Measurements from ENCODE around the gene CDH13. TPM values are rescaled to one million over a fixed set of nuclear protein-coding genes. Genes with fewer than 3 reads are reported as not detected.

Gene CDH13
- total and polyA plus RNA-seq, 2 experiments from 2014 or later, result 1.6 to 4.4 TPM

DNA sequence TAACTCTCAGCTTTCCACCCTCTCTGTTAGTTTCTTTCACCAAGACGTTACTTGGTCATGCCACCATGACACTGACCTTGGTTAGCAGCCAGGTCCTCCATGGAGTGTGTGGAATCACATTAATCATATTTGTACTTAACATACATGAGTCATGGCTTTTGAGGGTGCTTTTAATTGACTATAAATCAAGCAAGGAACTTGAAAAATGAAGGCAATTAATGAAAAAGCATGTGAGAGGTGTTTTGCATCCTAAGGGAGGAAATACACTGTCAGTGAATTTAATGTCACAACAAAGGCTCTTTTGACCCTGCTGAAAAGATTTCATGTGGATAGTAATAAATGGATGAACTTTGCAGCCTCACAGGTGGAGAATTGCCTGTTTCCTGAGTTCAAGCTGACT lies 240.7 kb downstream of the CDH13 start:
- no peaks in the 10 kb centered on the region for H3K79me2 ChIP-seq (replicated peaks; ENCODE audit: insufficient read depth)
- H3K9me2 ChIP-seq (ENCODE audit: insufficient read depth), result peaks cover 2% of the 10 kb centered on the region; the same call in 1 of the 2 replicates
- Mint-ChIP-seq H3K36me3 (ENCODE audit: low read depth) (peaks cover 27% of the 10 kb centered on the region), H3K4me1 (no peaks in the 10 kb centered on the region), H3K4me3 (no peak overlapping the region), H3K27me3 (ENCODE audit: insufficient read depth, low read depth, poor library complexity) (peaks cover 2% of the 10 kb centered on the region), H3K27ac (no peak overlapping the region), H3K9me3 (peaks cover 35% of the 10 kb centered on the region)
- H3K27ac ChIP-seq (ENCODE audit: low read depth), result no peak overlapping the region
- no peaks in the 10 kb centered on the region for H3K4me1 ChIP-seq (ENCODE audit: insufficient read depth)
- H3F3A ChIP-seq (replicated peaks; ENCODE audit: low read depth), result no peaks in the 10 kb centered on the region
- H2AFZ ChIP-seq, result no peak overlapping the region
- no peak for DNase-seq (ENCODE audit: low spot score)
- TF ChIP-seq EZH2 (IDR thresholded peaks at IDR 0.05; ENCODE audit: low read depth, unreplicated experiment) (no peak), NANOG (IDR thresholded peaks at IDR 0.05; ENCODE audit: borderline replicate concordance) (no peak), STAT1 (IDR thresholded peaks at IDR 0.05; ENCODE audit: unreplicated experiment) (no peak), ZNF114 (CRISPR knock-in tag; IDR thresholded peaks at IDR 0.05) (no peak), POLR2AphosphoS5 (IDR thresholded peaks at IDR 0.05; ENCODE audit: low read depth) (no peak), JUNB (IDR thresholded peaks at IDR 0.05; ENCODE audit: unreplicated experiment) (no peak), CREB1 (CRISPR knock-in tag; IDR thresholded peaks at IDR 0.05; ENCODE audit: low read depth) (no peak), EZH2phosphoT487 (IDR thresholded peaks at IDR 0.05; ENCODE audit: unreplicated experiment) (no peak), ZNF331 (CRISPR knock-in tag; IDR thresholded peaks at IDR 0.05; ENCODE audit: low read depth) (no peak)
- TF ChIP-seq, protein P1, sequence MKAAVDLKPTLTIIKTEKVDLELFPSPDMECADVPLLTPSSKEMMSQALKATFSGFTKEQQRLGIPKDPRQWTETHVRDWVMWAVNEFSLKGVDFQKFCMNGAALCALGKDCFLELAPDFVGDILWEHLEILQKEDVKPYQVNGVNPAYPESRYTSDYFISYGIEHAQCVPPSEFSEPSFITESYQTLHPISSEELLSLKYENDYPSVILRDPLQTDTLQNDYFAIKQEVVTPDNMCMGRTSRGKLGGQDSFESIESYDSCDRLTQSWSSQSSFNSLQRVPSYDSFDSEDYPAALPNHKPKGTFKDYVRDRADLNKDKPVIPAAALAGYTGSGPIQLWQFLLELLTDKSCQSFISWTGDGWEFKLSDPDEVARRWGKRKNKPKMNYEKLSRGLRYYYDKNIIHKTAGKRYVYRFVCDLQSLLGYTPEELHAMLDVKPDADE (IDR thresholded peaks at IDR 0.05), result no peak
- TF ChIP-seq, protein P2, sequence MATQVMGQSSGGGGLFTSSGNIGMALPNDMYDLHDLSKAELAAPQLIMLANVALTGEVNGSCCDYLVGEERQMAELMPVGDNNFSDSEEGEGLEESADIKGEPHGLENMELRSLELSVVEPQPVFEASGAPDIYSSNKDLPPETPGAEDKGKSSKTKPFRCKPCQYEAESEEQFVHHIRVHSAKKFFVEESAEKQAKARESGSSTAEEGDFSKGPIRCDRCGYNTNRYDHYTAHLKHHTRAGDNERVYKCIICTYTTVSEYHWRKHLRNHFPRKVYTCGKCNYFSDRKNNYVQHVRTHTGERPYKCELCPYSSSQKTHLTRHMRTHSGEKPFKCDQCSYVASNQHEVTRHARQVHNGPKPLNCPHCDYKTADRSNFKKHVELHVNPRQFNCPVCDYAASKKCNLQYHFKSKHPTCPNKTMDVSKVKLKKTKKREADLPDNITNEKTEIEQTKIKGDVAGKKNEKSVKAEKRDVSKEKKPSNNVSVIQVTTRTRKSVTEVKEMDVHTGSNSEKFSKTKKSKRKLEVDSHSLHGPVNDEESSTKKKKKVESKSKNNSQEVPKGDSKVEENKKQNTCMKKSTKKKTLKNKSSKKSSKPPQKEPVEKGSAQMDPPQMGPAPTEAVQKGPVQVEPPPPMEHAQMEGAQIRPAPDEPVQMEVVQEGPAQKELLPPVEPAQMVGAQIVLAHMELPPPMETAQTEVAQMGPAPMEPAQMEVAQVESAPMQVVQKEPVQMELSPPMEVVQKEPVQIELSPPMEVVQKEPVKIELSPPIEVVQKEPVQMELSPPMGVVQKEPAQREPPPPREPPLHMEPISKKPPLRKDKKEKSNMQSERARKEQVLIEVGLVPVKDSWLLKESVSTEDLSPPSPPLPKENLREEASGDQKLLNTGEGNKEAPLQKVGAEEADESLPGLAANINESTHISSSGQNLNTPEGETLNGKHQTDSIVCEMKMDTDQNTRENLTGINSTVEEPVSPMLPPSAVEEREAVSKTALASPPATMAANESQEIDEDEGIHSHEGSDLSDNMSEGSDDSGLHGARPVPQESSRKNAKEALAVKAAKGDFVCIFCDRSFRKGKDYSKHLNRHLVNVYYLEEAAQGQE (IDR thresholded peaks at IDR 0.05; ENCODE audit: unreplicated experiment), result no peak
- TF ChIP-seq, protein P3, sequence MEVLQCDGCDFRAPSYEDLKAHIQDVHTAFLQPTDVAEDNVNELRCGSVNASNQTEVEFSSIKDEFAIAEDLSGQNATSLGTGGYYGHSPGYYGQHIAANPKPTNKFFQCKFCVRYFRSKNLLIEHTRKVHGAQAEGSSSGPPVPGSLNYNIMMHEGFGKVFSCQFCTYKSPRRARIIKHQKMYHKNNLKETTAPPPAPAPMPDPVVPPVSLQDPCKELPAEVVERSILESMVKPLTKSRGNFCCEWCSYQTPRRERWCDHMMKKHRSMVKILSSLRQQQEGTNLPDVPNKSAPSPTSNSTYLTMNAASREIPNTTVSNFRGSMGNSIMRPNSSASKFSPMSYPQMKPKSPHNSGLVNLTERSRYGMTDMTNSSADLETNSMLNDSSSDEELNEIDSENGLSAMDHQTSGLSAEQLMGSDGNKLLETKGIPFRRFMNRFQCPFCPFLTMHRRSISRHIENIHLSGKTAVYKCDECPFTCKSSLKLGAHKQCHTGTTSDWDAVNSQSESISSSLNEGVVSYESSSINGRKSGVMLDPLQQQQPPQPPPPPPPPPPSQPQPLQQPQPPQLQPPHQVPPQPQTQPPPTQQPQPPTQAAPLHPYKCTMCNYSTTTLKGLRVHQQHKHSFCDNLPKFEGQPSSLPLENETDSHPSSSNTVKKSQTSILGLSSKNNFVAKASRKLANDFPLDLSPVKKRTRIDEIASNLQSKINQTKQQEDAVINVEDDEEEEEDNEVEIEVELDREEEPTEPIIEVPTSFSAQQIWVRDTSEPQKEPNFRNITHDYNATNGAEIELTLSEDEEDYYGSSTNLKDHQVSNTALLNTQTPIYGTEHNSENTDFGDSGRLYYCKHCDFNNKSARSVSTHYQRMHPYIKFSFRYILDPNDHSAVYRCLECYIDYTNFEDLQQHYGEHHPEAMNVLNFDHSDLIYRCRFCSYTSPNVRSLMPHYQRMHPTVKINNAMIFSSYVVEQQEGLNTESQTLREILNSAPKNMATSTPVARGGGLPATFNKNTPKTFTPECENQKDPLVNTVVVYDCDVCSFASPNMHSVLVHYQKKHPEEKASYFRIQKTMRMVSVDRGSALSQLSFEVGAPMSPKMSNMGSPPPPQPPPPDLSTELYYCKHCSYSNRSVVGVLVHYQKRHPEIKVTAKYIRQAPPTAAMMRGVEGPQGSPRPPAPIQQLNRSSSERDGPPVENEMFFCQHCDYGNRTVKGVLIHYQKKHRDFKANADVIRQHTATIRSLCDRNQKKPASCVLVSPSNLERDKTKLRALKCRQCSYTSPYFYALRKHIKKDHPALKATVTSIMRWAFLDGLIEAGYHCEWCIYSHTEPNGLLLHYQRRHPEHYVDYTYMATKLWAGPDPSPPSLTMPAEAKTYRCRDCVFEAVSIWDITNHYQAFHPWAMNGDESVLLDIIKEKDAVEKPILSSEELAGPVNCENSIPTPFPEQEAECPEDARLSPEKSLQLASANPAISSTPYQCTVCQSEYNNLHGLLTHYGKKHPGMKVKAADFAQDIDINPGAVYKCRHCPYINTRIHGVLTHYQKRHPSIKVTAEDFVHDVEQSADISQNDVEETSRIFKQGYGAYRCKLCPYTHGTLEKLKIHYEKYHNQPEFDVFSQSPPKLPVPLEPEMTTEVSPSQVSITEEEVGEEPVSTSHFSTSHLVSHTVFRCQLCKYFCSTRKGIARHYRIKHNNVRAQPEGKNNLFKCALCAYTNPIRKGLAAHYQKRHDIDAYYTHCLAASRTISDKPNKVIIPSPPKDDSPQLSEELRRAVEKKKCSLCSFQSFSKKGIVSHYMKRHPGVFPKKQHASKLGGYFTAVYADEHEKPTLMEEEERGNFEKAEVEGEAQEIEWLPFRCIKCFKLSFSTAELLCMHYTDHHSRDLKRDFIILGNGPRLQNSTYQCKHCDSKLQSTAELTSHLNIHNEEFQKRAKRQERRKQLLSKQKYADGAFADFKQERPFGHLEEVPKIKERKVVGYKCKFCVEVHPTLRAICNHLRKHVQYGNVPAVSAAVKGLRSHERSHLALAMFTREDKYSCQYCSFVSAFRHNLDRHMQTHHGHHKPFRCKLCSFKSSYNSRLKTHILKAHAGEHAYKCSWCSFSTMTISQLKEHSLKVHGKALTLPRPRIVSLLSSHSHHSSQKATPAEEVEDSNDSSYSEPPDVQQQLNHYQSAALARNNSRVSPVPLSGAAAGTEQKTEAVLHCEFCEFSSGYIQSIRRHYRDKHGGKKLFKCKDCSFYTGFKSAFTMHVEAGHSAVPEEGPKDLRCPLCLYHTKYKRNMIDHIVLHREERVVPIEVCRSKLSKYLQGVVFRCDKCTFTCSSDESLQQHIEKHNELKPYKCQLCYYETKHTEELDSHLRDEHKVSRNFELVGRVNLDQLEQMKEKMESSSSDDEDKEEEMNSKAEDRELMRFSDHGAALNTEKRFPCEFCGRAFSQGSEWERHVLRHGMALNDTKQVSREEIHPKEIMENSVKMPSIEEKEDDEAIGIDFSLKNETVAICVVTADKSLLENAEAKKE (CRISPR knock-in tag; IDR thresholded peaks at IDR 0.05), result no peak
- TF ChIP-seq, protein P4, sequence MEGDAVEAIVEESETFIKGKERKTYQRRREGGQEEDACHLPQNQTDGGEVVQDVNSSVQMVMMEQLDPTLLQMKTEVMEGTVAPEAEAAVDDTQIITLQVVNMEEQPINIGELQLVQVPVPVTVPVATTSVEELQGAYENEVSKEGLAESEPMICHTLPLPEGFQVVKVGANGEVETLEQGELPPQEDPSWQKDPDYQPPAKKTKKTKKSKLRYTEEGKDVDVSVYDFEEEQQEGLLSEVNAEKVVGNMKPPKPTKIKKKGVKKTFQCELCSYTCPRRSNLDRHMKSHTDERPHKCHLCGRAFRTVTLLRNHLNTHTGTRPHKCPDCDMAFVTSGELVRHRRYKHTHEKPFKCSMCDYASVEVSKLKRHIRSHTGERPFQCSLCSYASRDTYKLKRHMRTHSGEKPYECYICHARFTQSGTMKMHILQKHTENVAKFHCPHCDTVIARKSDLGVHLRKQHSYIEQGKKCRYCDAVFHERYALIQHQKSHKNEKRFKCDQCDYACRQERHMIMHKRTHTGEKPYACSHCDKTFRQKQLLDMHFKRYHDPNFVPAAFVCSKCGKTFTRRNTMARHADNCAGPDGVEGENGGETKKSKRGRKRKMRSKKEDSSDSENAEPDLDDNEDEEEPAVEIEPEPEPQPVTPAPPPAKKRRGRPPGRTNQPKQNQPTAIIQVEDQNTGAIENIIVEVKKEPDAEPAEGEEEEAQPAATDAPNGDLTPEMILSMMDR (conservative IDR thresholded peaks at IDR 0.05; ENCODE audit: low read depth in 2 of 2), result no peak
- H3K4me3 ChIP-seq, result no peak overlapping the region
- peaks cover 5% of the 10 kb centered on the region; the same call in 1 of the 2 replicates for H3K36me3 ChIP-seq (ENCODE audit: insufficient read depth)
- no peak overlapping the region for H3K4me2 ChIP-seq
- H3K27me3 ChIP-seq (ENCODE audit: insufficient read depth), result no peaks in the 10 kb centered on the region
- no peak for ATAC-seq
- H4K20me1 ChIP-seq (replicated peaks; ENCODE audit: insufficient read depth), result no peaks in the 10 kb centered on the region

Data from GM23338 (cell line).